CD4-positive, alpha-beta T cell treated with Interleukin-4 for 1 hour (primary cell): ENCODE measurements around the gene MBD6.
A peak's percentile ranks its signal among the peaks of the same experiment; 100 is the strongest.
"Not testable (repeated sequence)": the region's sequence is repeated elsewhere in the genome, so short reads cannot be mapped to it uniquely, and the experiment has no call there.

ENCODE experiments used
- DNase-seq, 2 donors: peaks; one replicate each; pipeline ENCODE4 v3.0.0-alpha.2; 2020 to 2022

Gene MBD6

DNA sequence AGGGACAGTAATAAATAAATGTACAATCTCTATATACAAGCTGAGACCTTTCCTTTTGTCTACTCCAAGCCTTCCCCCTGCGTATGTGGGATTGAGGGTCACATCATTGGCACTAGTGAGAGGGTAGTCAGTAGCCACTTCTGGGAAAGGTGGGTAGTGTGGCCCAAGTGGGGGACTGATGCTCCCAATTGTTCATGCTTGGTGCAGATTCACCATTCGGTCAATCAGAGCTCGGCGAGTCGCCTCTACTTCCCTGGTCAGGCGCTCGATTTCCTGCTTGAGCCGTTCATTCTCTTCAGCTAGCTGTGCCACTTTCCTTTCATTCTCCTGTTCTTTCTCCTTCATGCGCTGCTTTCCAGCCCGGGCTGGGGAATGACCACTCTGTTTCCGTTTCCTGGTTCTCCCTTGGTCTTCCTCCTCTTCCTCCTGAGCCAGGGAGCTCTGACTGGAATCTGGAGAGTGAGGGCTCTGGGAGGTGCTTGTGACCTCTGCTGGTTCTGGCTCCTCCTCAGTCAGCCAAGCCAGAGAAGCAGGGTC lies 5.9 kb upstream of the MBD6 start:
- no peak for DNase-seq

DNA sequence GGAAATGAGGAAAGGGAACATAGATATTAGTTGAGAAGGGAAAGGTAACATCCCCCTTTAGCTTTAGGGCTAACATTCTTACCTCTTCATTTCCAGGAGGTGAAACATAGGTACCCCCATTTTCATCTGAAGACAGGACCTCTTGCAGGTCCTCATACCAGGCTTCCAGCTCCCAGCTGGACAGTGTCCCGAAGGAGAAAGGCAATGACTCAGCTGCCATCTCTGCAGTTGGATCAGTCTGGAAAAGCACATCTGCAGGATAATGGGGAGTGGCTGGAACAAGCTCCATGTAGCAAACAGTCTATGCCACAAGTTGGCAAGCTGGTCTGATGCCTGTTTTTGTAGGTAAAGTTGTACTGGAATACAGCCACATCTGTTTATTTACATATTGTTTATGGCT lies 5.4 kb upstream of the MBD6 start:
- no peak for DNase-seq

DNA sequence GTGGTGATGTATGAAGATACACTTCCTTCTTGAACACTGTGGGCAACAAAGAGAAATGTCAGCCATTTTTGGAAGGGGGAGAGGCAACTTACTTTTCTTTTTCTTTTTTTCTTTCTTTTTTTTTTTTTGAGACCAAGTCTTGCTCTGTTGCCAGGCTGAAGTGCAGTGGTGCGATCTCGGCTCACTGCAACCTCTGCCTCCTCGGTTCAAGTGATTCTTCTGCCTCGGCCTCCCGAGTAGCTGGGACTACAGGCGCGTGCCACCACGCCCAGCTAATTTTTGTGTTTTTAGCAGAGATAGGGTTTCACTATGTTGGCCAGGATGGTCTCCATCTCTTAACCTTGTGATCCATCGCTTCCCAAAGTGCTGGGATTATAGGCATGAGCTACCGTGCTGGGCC lies 4.9 kb upstream of the MBD6 start:
- not testable (repeated sequence) for DNase-seq

- DNase-seq = no peak
Observed at GRCh38 chr12:57518176-57518919, 4.3 kb upstream of the MBD6 start.

DNA sequence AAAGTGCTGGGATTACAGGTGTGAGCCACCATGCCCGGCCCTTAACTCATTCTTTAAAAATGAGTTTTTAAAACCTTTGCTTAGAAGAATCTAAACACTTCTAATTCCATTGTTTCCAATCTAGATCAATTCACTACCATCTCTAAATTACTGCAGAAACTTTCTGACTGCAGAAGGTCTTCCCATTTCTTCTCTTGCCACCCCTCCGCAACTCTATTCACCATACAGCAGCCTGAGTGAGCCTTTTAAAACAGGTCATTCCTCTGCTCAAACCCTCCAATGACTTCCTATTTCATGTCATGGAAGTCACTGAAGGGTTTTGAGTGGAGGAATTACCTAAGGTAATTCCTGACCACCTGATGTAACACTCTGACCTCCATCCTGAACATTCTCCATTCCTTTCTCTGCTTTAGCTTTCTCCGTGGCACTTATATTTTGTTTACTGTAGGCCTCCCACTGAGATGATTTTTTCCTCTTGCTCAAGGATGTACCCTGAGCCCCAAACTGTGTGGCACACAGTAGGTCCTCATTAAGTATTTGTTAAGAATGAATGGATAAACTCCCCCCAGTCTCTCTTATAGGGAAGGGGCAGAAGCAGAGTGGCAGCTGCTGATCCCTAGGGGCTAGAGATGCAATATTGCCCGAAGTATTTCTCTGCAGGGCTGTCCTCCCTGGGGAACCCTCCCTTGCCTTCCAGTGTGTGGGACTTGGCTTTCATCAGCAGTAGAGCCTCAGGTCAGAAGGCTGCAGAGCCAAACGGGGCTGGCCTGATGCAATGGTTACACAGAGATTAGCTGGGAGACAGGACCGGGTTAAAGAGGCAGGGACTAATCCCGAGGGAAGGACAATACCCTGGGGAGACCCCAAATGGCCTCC lies 3.5 kb upstream of the MBD6 start:
- DNase-seq = peak in 1 of 2 donors; percentile 19

DNA sequence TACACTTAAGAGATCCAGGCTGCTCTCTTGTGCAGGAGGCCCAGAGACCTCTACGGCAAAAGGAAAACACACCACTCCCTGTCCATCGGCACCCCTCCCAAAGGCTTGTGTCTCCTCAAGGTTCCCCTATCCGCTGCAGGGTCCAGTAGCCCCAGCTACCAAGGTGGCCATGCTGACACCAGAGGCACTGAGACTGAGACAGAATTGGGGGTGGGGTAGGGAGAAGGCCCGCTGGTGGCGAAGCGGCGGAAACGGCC lies 2.9 kb upstream of the MBD6 start:
- DNase-seq = peak; percentile 32 to 37

GRCh38 chr12:57520053-57520818 lies 2.4 kb upstream of the MBD6 start, which contains the start of gene DDIT3:
TSS of gene DDIT3 (minus strand) at chr12:57520514. CDS start at chr12:57517406, 3,108 bp downstream.
- peak; percentile 100 for DNase-seq

DNA sequence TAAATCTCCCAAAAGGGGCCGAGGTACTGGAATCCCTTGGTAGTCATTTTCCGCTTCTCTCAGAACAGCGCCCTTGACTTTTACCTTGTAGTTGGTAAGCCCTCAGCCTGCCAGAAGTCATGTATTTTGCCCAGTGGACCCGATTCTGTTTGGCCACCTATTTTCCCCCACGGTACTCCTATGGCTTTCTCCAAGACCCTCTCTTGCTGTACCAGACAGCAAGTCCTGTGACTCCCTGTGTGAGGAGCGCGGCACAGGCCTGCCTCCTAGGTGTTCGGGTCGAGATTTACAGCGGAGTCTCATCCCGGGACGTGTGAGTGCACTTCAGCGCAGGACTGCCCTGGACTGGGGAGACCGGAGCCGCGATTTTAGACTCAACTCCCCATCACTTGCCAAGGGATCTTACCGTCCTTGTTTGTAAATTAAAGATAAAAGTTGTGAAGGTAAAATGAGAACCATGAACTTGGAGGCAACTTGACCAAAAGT lies 1.1 kb upstream of the MBD6 start:
- DNase-seq = peak; percentile 17 to 21

DNA sequence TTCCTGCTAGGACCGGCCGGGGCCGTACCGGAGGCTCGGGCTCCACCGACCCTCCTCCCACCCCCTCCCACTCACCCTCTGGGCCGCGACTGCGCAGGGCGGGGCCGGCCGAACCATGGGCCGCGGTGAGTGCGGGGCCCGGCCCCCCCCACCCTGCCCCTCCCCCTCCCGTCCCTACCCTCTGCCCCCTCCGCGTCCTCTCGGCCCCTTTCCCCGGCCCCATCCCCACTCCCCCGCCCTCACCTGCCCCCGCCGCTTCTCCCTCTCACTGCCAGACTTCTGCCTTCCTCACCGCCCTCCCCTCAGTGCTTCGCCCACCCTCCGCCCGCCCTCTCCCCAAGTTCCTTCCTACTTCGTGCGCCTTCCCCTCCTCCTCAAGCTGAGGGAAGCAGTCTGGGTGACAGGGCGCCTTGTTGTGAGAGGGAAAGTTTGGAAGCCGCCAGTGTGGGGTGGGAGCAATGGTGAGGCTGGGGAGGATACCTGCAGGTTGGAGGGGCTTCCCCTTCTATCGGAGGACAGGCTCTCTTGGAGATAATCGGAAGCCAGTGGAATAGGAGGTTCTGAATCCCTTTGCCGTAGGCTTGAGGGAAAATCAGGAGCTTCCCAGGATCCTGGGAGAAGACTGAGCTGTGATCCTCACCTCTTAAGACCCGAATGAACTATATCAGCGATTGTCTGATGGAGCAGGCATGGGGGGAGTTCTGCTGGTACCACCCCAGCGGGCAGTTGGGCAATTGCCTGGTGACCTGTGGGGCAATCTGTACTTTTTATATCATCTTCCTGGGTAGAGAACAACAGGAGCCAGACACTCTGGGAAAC lies 472 bp downstream of the MBD6 start:
- DNase-seq = peak; percentile 63 to 69

- DNase-seq = peak in 1 of 2 donors; percentile 31
Observed at GRCh38 chr12:57523706-57524614, 1.3 kb downstream of the MBD6 start.

GRCh38 chr12:57524814-57525614 lies 2.4 kb downstream of the MBD6 start:
- DNase-seq = no peak

GRCh38 chr12:57525615-57526383 lies 3.2 kb downstream of the MBD6 start:
- no peak for DNase-seq

DNA sequence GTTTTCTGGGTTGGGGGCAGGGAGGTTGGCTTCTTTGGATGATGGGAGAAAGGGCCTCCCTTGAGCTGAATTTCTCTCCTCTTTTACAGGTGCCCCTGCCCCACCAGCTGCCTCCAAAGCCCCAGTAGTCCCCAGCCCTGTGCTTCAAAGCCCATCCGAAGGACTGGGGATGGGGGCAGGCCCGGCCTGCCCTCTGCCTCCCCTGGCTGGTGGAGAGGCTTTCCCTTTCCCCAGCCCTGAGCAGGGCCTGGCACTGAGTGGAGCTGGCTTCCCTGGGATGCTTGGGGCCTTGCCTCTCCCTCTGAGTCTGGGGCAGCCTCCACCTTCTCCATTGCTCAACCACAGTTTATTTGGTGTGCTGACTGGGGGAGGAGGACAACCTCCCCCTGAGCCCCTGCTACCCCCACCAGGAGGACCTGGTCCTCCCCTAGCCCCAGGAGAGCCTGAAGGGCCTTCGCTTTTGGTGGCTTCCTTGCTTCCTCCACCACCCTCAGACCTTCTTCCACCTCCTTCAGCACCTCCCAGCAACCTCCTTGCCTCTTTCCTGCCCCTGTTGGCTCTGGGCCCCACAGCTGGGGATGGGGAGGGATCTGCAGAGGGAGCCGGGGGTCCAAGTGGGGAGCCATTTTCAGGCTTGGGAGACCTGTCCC lies 4.0 kb downstream of the MBD6 start:
- no peak for DNase-seq

- no peak for DNase-seq
Observed at GRCh38 chr12:57527184-57527583, 4.6 kb downstream of the MBD6 start.

DNA sequence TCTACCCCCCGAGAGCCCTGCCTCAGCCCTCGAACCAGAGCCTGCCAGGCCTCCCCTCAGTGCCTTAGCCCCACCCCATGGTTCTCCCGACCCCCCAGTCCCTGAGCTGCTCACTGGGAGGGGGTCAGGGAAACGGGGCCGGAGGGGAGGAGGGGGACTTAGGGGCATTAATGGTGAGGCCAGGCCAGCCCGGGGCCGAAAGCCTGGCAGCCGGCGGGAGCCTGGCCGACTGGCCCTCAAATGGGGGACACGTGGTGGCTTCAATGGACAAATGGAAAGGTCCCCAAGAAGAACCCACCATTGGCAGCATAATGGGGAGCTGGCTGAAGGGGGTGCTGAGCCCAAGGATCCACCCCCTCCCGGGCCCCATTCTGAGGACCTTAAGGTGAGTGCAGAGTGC lies 5.6 kb downstream of the MBD6 start:
- DNase-seq = no peak

DNA sequence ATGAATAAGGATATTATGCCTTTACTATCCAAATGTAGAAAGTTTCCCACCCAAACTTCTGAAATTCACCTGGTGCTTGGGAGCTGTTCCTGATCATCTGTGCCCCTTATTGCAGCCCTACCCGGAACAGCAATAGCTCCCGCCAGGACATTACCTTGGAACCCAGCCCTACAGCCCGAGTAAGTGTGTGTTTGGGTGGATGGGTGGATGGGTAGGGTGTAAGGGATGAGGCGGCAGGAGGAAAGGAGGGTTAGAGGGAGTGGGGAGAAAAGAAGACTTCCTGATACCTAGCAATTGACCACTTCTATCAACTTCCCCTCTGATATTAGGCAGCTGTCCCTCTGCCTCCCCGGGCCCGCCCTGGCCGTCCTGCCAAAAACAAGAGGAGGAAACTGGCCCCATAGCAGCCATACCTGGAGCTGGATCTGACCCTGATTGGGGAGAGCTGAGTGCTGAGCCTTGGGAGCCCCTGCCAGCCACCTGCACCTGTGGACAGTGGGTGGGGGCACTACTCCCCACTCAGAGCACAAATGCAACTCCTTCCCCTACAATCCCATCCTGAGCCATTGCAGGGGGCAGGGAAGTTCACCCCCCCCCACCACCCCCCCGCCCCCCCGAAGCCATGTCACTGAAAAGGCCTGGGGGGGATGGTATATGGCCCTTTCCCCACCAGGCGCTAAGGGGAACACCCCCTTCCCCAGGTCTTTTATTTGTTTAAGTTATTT lies 6.4 kb downstream of the MBD6 start:
- DNase-seq = no peak

DNA sequence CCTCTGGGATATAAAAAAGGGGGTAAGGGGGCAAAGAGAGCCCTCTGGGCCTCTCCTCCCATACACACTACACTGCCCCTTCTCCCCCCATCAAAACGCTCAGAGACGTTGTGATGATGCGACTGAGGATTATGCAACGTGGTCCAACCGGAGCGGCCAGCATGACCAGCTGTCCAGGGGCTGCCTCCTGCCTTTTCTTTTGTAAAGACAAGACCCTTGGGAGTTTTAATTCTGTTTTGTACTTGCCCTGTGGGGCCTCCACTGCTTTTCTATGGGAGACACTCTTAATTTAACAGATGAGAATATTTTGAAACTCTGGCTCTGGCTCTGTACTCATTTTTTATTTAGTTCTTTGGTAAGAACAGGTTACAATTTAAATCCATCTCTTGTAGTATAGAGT lies 7.2 kb downstream of the MBD6 start:
- DNase-seq = no peak
